Subcutaneous adipose tissue (tissue), 4 donors: ENCODE data around the gene CYP4F12. TPM values are rescaled to one million over a fixed set of nuclear protein-coding genes. Genes with fewer than 3 reads are reported as not detected.

Experiments used
- total RNA-seq, 4 donors: library from RNA; depleted of rRNA; stranded (reverse); fragments of >200 nt; gene quantifications; one replicate each; pipeline ENCODE4 v1.1.0, GENCODE V29; 2016
- TF ChIP-seq, protein P1 (sequence below): fragments of 450-650 bp; IDR thresholded peaks from one replicate; pipeline ENCODE4 v1.5.1; 2016; ENCODE audit warnings: low read depth, mild to moderate bottlenecking, control low read depth, antibody characterized with exemption, moderate library complexity

The CYP4F12 gene
- total RNA-seq, 4 donors from 2014 or later = 5.5 to 21.9 (median 19.1) TPM

GRCh38 chr19:15634105-15634504 lies 38.8 kb upstream of the CYP4F12 start:
- TF ChIP-seq, protein P1, sequence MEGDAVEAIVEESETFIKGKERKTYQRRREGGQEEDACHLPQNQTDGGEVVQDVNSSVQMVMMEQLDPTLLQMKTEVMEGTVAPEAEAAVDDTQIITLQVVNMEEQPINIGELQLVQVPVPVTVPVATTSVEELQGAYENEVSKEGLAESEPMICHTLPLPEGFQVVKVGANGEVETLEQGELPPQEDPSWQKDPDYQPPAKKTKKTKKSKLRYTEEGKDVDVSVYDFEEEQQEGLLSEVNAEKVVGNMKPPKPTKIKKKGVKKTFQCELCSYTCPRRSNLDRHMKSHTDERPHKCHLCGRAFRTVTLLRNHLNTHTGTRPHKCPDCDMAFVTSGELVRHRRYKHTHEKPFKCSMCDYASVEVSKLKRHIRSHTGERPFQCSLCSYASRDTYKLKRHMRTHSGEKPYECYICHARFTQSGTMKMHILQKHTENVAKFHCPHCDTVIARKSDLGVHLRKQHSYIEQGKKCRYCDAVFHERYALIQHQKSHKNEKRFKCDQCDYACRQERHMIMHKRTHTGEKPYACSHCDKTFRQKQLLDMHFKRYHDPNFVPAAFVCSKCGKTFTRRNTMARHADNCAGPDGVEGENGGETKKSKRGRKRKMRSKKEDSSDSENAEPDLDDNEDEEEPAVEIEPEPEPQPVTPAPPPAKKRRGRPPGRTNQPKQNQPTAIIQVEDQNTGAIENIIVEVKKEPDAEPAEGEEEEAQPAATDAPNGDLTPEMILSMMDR = no peak

GRCh38 chr19:15635016-15635805 lies 37.7 kb upstream of the CYP4F12 start:
- TF ChIP-seq, protein P1 = no peak

DNA sequence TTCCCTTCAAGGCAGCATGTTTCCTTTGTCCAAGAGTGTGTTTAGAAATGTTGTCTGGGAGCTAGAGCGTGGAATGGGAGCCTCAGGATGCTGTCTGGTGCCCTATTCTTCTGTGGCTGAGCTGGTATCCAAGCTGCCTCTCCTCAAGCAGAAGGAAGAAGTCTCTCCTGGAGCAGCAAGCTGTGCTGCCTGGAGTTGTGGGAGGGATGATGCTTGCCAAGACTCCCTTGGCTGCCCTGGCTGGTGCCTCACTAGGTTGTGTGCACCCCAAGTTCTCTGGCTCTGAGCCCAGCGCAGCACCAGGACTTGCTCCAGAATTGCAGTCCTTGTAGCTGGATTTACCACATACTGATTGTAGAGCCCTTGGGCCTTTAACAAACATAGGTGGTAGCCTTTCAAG lies 36.9 kb upstream of the CYP4F12 start:
- TF ChIP-seq, protein P1 = no peak

DNA sequence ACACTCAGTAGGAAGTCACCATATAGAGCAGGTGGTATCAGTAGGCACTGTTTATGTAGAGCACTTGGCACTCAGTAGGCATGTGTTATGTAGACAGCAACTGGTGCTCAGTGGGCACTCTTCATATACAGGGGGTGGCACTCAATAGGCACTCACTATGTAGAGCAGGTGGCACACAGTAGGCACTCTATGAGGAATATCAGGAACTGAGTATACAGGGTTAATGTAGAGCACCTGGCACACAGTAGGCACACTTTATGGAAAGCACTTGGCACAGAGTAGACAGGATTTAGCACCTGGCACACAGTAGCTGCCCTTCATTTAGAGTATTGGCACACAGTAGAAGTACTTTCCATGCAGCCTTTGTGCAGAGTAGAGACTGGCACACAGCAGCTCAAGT lies 33.3 kb upstream of the CYP4F12 start:
- TF ChIP-seq, protein P1 = no peak

DNA sequence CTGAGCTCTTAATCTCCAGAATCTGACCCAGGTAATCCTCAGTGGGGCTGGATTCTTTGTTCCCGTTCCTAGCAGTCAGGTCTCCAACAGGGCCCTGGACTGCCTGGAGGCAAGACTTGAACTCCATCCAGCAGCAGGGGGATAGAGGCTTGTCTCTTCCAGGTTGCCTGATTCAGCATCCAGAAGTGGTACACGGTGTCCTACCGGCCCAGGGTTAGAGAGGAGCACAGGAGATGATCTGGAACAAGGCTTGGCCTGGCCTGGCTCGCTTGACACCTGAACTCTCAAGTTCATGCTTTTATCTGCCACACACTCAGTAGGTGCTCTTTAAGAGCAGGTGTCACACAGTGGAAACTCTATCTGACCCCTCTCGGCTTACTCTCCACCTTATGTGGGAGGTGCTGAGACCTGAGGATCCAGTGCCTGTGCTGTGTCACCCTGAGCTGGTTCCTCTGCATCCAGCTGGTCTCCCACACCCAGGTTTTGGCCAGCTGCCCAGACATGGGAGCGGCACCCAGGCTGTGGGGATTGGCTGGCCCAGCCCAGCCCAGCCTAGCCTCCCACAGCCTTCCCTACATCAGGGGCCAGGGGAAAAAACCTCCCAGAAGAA lies 32.5 kb upstream of the CYP4F12 start, which contains the start of gene CYP4F3:
TSS of gene CYP4F3 (plus strand) at position 604 of the 610 bp plus-strand sequence. CDS start 519 bp downstream, outside the sequence.
- TF ChIP-seq, protein P1 = no peak

DNA sequence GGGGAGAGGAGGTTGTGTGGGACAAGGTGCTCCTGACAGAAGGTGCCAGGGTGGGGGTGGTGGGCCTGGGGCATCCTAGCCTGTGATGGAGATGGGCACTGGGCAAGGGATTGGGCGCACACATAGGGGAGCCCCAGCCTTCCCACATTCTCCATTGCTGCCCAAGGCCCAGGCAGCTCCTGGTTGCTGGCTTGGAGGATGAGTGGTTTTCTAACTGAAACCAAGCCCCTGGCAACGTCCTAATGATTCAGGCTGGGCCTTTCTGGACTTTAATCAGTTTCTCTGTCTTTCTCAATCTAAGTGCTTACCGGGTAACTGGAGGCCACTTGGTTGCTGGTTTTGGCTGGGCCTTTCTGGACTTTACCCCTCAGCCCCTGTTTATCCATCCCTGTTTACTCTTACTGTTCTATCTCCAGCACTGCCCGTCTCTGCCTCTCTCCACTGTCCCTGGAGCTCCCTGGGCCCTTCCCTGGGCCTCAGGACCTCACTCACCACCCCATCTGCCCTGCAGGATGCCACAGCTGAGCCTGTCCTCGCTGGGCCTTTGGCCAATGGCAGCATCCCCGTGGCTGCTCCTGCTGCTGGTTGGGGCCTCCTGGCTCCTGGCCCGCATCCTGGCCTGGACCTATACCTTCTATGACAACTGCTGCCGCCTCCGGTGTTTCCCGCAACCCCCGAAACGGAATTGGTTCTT lies 31.8 kb upstream of the CYP4F12 start:
- TF ChIP-seq, protein P1 = no peak

DNA sequence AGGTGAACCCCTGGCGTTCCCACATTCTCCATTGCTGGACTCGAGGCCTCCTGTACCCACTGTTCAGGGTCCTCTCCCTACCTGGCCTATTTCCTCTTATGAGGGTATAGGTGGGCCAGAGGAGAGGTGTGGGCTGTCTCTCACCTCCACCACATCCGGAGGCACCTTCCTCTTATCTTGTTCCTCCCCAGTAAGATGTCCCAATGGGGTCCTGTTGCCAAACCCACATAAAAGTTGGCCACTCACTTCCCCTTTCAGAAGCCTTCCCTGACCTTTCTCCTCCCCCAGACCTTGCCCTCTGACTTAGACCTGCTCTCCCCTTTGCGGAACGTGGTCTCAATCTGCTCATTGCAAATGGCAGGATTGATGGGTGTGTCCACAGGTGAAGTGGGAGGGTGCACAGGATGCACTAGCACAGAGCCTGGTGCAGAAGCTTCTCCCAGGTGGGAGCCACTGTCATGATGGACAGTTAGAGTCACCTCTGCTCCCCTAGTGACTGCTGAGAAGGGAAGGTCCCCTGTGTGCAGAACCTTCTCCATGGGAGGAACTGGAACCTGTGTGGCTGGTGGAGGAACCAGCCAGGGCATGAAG lies 30.9 kb upstream of the CYP4F12 start:
- TF ChIP-seq, protein P1 = no peak
